HG03442 (cell line): ENCODE data around the gene SMC1B.
"Not testable (repeated sequence)": the region's sequence is repeated elsewhere in the genome, so short reads cannot be mapped to it uniquely, and the experiment has no call there.

ENCODE experiments used
- ATAC-seq: cut with Tn5 transposase; IDR thresholded peaks from one replicate; pipeline ENCODE4 v1.9.1; 2021; ENCODE audit warnings: mild to moderate bottlenecking, moderate library complexity; ENCODE audit not compliant: unreplicated experiment

SMC1B gene

DNA sequence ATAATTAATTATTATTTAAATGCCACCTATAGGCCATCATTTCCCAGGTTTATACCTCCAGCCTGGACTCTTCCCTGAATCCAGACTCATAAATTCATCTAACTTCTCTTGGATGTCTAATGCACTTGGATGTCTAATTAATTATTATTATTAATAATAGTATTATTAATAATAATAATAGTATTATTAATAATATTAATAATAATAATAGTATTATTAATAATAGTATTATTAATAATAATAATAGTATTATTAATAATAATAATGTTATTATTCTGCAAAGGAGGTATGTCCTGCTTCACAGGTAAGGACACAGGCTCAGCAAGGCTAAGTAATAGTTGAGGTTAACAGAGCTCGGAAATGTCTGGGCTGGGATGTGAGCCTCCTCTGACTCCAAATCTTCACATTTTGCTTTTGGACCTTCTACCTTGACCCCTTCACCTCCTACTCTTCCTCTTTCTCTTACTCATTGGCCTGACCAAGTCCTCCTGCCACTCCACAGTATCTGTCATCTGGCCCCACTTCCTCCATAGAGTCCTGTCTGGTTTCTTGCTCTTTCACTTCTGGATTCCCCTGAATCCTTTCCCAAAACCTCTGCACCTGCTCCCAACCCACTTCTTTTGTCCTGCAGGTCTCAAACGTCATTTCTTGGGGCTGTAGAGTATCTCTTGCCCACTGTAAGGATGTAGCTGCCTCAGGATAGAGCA lies 8.1 kb upstream of the SMC1B start:
- ATAC-seq = no peak

DNA sequence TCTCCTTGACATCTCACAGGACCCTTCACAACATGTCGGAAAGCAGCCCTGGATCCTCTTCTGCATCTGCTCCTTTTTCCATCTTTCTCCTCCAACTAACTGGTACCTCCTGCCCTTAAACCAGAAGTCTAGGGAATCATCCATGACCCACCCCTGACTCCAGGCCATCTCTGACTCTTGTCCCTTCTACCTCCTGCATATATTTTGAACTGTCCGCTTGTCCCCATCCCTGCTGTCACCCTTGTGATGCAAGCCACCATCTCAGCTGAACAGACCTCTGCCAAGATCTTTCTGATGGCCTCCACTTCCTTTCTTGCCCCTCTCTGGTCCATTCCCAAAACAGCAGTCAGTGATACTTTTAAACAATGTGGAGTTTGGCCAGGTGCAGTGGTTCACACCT lies 7.1 kb upstream of the SMC1B start:
- no peak for ATAC-seq

DNA sequence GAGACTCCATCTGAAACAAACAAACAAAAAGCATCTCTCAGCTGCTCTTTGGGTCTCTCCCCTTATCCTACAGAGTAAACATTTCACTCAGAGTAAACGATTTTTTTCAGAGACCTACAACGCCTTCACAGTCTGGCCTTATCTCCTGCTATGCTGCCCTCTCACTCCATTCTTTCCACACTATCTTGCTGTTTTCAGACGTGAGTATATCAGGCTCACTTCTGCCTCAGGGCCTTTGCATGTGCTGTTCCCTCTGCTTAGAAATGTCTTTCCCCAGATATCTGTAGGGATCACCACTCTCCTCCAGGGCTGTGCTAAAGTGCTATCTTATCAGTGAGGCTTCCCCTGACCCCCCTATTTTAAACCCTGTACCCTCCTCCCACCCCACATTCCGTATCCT lies 6.6 kb upstream of the SMC1B start:
- ATAC-seq = no peak

DNA sequence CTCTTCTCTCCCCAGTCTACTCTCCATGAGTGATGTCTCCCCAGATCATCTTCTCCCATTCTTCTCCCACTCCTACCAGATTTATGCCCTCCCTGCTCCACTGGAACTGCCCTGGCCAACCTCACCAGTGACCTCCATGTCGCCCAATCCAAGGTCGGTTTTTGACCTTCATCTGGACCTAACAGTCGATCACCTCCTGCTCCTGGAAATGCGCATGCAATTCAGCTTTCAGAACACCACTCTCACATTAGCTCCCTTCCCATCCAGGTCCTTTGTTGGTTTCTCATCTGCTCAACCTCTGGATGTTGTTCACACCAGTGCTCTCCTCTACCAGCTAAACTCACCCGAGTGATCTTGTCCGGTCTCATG lies 5.4 kb upstream of the SMC1B start:
- no peak for ATAC-seq

DNA sequence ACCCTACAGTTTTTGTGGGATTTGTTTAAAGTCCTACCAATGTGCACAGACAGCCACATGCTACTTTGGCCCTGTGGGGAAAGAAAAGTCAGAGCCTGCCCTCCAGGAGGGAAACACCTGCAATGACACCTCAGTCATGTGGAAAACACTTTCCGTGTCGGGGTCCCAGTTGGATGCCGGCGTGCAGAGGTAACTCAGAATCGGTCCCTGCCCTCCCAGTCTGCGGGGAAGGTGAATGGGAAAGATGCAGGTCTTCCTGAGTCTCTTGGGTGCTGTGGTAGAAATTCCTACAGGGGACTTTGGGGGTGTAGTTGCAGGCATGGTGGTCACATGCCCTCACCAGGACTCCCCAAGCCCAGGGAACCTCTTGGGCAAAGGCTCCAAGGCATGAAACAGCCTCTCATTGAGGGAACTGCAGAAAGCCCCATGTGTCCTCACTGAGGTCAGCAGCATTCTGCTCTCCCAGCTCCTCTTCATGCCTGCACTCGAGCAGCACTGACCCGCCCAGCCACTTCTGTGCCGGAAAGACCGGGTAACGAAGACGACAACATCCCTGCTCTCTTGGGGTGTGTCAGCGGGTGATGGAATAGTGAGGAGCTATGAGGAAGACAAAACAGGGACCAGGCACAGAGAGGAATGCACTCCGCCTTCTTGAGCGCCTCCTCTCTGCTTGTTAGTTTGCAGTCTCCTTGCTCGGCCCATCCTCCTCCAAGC lies 4.8 kb upstream of the SMC1B start:
- no peak for ATAC-seq

DNA sequence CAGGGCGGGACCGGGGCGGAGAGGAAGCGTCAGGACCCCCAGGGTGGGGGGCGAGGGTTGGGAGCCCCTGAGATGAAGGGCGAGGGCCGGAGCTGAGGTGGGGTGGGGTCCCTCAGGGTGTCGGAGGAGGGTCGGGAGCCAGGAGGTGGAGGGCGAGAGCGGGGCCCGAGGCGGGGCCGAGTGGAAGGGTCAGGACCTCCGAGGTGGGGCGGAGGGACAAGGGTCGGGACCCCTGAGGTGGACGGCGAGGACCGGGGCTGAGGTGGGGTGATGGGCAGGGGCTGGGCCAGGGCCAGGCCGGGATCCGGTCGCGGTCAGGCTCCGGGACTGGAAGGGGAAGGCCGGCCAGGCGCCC lies 409 bp downstream of the SMC1B start:
- ATAC-seq = no peak

DNA sequence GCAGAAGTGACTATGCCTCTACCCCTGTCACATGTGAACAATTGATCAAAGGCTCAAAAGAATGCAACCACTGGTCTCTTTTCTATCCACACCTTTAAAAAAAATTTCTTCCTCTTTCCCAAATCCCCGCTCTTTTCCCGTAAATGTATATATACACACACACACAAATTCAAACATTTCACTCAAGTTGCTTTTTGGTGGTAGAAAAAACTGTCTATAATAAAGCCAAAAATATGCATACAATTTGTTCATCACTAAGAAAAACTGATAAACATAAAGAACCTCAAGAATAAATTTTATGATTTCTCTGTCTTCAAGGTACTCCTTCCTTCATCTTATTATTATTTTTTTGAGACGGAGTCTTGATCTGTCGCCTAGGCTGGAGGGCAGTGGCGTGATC lies 5.6 kb downstream of the SMC1B start:
- no peak for ATAC-seq

DNA sequence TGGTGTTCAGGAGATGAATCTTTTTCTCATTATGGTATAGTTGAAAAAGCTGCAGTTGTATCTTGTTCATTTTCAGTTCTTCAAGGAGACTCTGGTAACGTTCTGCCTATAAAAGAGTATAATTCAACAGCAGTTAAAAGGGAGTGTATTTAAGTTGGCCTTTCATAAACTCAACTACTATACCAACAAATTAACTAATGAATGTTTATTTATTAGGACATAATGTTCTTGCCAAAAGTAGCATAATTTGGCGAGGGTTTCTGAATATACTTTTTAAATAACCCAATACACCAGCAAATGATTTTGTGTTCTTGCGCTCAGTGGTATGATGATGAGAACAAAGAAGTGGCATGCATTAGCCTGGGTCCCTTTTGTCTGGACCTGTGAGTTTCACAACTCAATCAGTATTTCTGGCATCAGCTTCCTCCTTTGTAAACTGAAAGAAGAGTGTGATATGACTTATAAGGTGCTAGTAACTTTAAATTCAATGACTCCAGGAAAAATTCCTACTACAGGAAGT lies 10.9 kb downstream of the SMC1B start:
- ATAC-seq = no peak

DNA sequence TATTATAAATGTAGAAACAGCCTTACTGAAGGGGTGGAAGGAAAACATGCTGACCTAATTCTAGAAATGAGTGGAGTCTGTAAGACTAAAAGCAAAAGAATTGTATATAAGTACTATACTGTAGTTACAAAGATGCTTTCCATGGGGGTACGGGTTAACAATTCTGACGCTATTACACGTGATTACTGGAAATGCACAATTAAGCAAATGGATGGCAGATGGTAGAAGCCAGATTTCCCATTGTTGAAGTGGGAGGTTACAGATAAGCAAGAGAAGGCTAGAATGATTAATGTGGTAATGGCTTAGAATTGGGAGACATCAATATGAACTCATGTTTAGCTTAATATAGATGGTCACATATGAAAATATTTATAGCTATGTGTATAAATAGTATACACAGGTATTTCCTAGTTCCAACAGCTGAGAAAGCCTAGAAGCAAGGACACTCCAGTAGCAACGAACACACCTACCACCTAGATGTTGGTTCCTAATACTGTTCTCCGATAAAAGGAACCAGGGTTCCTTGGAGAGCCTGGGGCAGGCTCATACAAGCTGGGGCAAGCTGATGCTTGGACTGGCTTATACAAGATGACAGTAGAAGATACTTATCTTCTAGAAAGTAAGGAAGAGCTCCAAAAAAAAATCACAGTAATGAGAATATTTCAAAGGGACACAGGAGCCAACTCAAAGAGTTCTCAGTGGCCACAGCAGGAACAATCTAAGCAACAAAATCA lies 13.5 kb downstream of the SMC1B start:
- no peak for ATAC-seq

DNA sequence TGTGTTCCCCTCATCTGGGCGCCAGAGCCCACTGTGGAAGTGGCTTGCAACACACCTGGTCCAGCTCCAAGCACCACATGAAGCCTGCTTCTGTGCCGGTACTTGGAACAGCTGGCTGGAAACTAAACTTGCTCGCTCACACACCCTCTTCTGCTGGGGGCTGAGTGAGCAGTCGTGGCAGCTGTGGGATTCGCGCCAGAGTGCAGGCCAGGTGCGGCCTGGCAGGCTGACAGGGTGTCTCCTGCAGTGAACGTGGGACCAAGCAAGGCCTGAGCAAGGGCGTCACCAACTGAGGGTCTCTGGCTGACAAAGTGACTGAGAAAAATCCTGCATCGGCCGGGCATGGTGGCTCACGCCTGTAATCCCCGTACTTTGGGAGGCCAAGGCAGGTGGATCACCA lies 15.2 kb downstream of the SMC1B start:
- ATAC-seq = no peak

DNA sequence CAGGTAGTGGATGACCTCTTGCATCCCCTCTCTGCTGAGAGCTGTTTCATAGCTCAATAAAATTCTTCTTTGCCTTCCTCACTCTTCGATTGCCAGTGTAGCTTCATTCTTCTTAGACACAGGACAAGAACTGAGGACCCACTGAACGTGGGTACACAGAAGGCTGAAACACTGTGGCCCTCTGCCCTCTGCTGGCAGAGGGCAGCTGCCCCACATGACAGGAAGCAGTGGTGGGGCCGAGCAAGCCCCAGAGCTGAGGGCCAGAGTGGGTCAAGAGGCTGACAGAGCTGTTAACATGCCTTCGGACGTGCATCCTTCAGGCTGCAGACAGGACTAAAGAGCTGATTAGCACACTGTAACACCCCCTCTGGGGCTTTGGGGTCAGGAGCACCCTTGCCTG lies 15.6 kb downstream of the SMC1B start:
- no peak for ATAC-seq

DNA sequence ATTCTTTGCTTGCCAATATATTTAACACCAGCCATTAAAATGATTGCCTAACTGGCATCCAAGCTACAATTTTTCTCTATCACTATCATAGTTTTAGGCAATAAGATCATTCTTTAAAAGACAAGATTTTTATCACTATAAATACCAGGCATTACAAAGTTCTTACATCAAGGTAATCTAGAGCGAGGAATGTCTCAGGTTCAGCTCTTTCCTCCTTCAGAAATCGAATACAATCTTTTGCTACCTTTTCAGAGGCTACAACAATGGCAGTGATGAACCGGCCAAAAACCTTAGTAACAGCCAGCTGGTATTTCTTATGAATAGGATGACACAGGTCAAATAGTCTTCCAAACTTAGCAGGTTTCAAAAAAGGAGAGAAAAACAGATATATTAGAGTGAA lies 23.9 kb downstream of the SMC1B start:
- no peak for ATAC-seq

DNA sequence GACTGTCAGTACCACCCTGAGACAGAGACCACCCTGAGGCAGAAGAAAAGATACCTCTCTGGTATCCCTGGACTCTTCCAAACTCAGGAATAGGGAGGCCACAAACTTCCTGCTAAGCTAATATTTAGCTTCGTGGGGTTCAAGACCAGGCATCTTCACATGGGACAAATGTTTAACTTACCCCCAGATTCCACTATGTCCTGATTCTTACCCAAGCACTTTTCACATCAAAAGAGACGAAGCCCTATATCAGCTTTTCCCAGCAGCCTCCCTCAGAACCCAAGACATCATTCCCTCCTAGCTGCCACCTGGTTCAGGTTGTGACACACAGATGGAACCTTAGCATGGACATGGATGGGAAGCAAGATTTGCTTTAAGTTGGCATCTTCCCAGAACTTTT lies 32.1 kb downstream of the SMC1B start:
- ATAC-seq = no peak

DNA sequence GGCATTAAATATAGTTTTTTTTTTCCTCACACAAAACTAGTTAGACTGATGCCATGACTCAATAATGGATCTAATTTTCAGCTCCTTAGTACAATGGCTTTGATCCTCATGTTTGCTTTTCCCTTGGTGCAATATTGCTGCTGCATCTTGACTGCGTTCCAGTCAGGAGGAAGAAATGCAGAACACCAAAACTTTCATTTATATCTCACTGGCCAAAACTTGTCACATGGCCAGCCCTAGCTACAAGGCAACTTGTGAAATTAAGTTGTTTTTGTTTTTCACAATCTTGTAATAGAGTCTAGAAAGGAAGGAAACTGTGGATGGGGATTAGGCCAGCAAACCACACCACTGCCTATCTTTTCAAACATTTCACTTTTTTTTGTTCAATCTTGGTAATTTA lies 36.7 kb downstream of the SMC1B start:
- no peak for ATAC-seq

DNA sequence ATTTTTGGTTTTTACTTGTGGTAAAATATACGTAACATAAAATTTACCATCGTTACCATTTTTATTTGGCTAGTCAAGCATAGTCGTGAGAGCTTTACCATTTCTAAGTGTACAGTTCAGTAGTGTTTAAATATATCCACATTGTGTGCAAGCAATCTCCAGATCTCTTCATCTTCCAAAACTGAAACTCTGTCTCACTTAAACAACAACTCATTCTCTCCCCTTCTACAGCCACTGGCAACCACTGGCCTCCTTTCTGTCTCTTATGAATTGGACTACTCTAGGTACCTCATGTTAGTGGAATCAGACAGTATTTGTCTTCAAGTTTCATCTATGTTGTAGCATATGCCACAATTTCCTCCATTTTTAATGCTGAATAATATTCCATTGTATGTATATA lies 37.4 kb downstream of the SMC1B start:
- ATAC-seq = no peak

DNA sequence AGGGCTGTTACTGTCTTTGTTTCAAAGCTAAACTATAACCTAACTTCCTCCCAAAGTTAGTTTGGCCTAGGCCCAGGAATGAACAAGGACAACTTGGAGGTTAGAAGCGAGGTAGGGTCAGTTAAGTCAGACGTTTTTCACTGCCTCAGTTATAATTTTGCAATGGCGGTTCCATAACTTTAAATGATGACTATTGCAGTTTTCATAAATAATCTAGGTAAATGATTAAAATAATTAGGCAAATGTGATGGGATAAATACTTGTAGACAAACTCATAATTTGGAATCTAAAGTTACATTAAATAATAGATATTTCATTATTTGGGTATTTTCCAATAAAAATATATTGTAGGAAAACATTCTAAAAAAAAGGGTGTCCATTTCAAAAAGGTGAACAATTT lies 39.8 kb downstream of the SMC1B start:
- not testable (repeated sequence) for ATAC-seq

DNA sequence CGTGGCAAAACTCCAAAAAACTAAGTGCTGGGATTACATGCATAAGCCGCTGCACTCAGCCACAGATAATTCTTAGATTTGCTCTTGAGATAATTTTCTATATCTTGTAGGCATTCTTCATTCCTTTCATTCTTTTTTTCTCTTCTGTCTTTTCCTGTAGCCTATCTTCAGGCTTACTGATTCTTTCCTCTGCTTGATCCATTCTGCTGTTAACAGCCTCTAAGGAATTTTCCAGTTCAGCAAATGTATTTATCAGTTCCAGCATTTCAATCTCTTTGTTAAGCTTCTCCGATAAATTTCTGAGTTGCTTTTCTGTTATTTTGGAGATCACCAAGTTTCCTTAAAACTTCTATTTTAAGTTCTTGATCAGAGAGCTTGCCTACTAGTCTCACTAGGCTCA lies 46.7 kb downstream of the SMC1B start:
- no peak for ATAC-seq

DNA sequence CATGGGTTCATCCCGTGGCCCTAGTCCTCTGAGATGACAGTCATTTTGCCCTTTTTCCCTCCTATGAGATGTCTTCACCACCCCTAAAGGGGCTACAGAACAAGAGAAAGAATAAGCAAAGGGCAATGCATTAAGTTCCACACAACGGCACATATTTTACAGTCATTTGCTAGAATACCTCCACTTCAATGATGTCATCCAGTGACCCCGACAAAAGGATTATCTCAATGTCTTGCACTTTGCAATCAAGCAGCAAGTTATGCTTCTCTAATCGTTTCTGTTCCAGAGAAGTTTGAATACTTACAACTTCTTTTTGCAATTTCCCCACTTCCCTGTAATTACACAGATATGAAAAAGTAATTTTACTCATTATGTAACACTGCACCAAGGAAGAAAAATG lies 53.8 kb downstream of the SMC1B start:
- no peak for ATAC-seq

DNA sequence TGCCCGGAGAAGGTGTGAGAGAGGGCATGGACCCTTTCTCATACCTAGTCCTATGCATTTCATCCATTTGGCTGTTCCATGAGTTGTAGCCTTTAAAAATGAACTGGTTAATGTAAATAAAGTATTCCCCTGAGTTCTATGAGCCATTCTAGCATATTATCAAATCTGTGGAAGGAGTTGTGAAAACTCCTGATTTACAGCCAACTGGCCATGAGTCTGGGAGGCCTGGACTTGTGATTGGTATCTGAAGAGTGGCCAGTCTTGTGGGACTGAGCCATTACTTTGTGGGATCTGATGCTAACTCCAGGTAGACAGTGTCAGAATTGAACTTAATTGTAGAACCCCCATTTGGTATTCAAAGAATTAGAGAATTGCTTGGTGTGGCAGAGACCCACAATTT lies 55.3 kb downstream of the SMC1B start:
- ATAC-seq = no peak

DNA sequence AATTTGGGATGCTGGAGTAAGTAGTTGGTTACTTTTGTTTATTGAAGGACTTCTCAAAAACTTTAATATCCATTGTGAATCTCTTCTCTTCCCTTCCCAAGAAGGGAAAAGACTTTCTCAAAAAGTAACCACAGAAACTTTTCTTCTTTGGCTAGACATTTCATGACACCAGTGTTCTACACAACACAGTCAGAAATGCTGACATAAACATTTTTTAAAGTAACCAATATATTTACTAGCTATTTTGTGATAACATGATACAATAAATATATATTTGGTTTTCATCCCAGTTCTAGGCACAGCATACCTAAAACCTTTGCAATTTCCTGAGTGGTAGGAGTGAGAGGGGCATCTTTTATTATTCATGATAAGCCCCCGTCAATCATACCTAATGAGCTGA lies 55.9 kb downstream of the SMC1B start:
- no peak for ATAC-seq

DNA sequence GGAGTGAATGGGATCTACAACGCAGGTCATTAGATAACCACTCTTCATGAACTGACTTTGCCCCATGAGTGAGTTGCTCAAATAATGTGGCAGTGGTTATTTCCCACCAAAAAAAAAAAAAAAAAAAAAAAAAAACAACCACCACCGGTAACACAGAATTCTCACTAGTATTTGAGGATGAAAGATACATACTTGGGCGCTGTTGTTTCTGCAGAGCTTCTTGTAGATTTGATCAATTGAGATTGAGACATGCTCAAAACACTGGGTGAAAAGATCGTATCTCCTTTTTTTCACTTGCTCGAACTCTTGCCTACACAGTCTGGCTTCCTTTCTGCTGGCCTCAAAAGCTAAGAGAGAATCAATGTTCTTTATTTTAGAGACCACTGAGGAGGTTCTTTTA lies 59.6 kb downstream of the SMC1B start:
- no peak for ATAC-seq

DNA sequence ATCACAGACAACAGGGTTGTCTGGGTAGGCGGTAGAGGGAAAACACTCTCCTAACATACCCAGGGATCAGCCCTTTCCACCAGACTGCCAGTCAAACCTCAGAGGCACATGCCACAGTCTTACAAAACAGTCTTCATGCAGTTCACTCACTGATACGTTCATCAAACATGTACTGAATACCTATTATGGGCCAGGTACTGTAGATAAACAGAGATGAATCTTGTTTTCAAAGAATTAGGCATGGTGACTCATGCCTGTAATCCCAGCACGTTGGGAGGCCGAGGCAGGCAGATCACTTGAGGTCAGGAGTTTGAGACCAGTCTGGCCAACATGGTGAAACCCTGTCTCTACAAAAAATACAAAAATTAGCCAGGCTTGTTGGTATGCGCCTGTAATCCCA lies 60.6 kb downstream of the SMC1B start:
- ATAC-seq = not testable (repeated sequence)
